HEK293 (cell line): Measurements from ENCODE around the gene SLC2A4RG.

ENCODE experiments used
- CTCF ChIA-PET: fragments of 350-600 bp; formaldehyde crosslinking; extraction: SDS; loops from one replicate; lab custom pipeline; 2021; ENCODE audit warnings: antibody characterized with exemption; lab: Yijun Ruan, JAX
- POLR2A ChIA-PET: fragments of 300-600 bp; formaldehyde crosslinking; extraction: SDS; loops from one replicate; lab custom pipeline; 2020; ENCODE audit warnings: antibody characterized with exemption, inconsistent platforms; lab: Yijun Ruan, JAX
- H3K27ac ChIP-seq: fragments of 200-500 bp; sonication (Bioruptor generic); 2 replicates; pipeline ENCODE4 v1.5.1; 2014; ENCODE audit warnings: low read depth, low read length, control low read depth, inconsistent platforms; ENCODE audit errors: extremely low read depth
- H3K36me3 ChIP-seq, 2 experiments: fragments of 200-500 bp in 1 of 2; sonication (Bioruptor generic) in 1 of 2; 1 replicate in 1 of 2; 2 replicates in 1 of 2; pipeline ENCODE4 v1.5.1; 2014 to 2017; ENCODE audit warnings: inconsistent platforms in 2 of 2, low read length in 2 of 2; ENCODE audit not compliant: control insufficient read depth in 2 of 2, insufficient read depth in 1 of 2
- H3K4me1 ChIP-seq: fragments of 200-500 bp; sonication (Bioruptor generic); 2 replicates; pipeline ENCODE4 v1.5.1; 2014; ENCODE audit warnings: mild to moderate bottlenecking, low read length, inconsistent platforms; ENCODE audit not compliant: control insufficient read depth, insufficient read depth
- H3K4me3 ChIP-seq: 2 replicates; pipeline ENCODE4 v1.5.1; 2011; ENCODE audit warnings: low read depth, mild to moderate bottlenecking, control low read depth, low read length, moderate library complexity
- H3K9me3 ChIP-seq: fragments of 200-500 bp; sonication (Bioruptor generic); 2 replicates; pipeline ENCODE4 v1.5.1; 2014; ENCODE audit warnings: low read depth, low read length, inconsistent platforms; ENCODE audit not compliant: control insufficient read depth, insufficient read depth
- HOXA7 ChIP-seq: sonication (generic); formaldehyde crosslinking; IDR thresholded peaks from 2 replicates; pipeline ENCODE4 v1.8.1; 2022; ENCODE audit warnings: missing genetic modification reagents, borderline replicate concordance
- HOXC10 ChIP-seq: sonication (generic); formaldehyde crosslinking; IDR thresholded peaks from 2 replicates; pipeline ENCODE4 v1.8.1; 2023; ENCODE audit warnings: mild to moderate bottlenecking, missing genetic modification reagents
- KLF10 ChIP-seq: fragments of 450-650 bp; IDR thresholded peaks from 2 replicates; pipeline ENCODE4 v1.5.1; 2018; ENCODE audit warnings: missing biosample characterization, mild to moderate bottlenecking, missing genetic modification characterization
- KLF8 ChIP-seq: fragments of 450-650 bp; formaldehyde crosslinking; IDR thresholded peaks from 2 replicates; pipeline ENCODE4 v1.5.1; 2016; ENCODE audit warnings: missing biosample characterization, missing genetic modification characterization
- SP7 ChIP-seq: fragments of 450-650 bp; formaldehyde crosslinking; IDR thresholded peaks from 2 replicates; pipeline ENCODE4 v1.5.1; 2016; ENCODE audit warnings: missing biosample characterization, missing genetic modification characterization
- ZNF140 ChIP-seq: fragments of 450-650 bp; formaldehyde crosslinking; IDR thresholded peaks from 2 replicates; pipeline ENCODE4 v1.5.1; 2016; ENCODE audit warnings: missing biosample characterization, missing genetic modification characterization
- ZNF2 ChIP-seq: fragments of 450-650 bp; formaldehyde crosslinking; IDR thresholded peaks from 2 replicates; pipeline ENCODE4 v1.5.1; 2016; ENCODE audit warnings: missing biosample characterization, missing genetic modification characterization
- ZNF214 ChIP-seq: fragments of 450-650 bp; formaldehyde crosslinking; IDR thresholded peaks from 2 replicates; pipeline ENCODE4 v1.5.1; 2017; ENCODE audit warnings: missing biosample characterization, mild to moderate bottlenecking, missing genetic modification characterization, borderline replicate concordance
- ZNF266 ChIP-seq: fragments of 450-650 bp; formaldehyde crosslinking; IDR thresholded peaks from 2 replicates; pipeline ENCODE4 v1.5.1; 2016; ENCODE audit warnings: missing biosample characterization, missing genetic modification characterization, low read depth
- ZNF423 ChIP-seq: fragments of 450-650 bp; formaldehyde crosslinking; IDR thresholded peaks from 2 replicates; pipeline ENCODE4 v1.5.1; 2016; ENCODE audit warnings: missing biosample characterization, missing genetic modification characterization
- ZNF501 ChIP-seq: fragments of 450-650 bp; formaldehyde crosslinking; IDR thresholded peaks from 2 replicates; pipeline ENCODE4 v1.5.1; 2016; ENCODE audit warnings: missing biosample characterization, missing genetic modification characterization
- ZNF585B ChIP-seq: fragments of 450-650 bp; formaldehyde crosslinking; IDR thresholded peaks from 2 replicates; pipeline ENCODE4 v1.5.1; 2016; ENCODE audit warnings: missing biosample characterization, missing genetic modification characterization
- ZNF660 ChIP-seq: fragments of 450-650 bp; IDR thresholded peaks from 2 replicates; pipeline ENCODE4 v1.5.1; 2018; ENCODE audit warnings: missing biosample characterization, mild to moderate bottlenecking, missing genetic modification characterization
- ZNF701 ChIP-seq: fragments of 450-650 bp; formaldehyde crosslinking; IDR thresholded peaks from 2 replicates; pipeline ENCODE4 v1.5.1; 2016; ENCODE audit warnings: missing biosample characterization, missing genetic modification characterization
- ZNF777 ChIP-seq: fragments of 450-650 bp; formaldehyde crosslinking; IDR thresholded peaks from 2 replicates; pipeline ENCODE4 v1.5.1; 2017; ENCODE audit warnings: missing biosample characterization, missing genetic modification characterization, borderline replicate concordance
- TF ChIP-seq, protein P1 (sequence below): fragments of 450-650 bp; formaldehyde crosslinking; IDR thresholded peaks from 2 replicates; pipeline ENCODE4 v1.5.1; 2017; ENCODE audit warnings: missing biosample characterization, missing genetic modification characterization
- TF ChIP-seq, protein P2 (sequence below): fragments of 450-650 bp; formaldehyde crosslinking; conservative IDR thresholded peaks from 2 replicates; pipeline ENCODE4 v1.5.1; 2016; ENCODE audit warnings: low read depth, missing biosample characterization, missing genetic modification characterization
- TF ChIP-seq, protein P3 (sequence below): fragments of 450-650 bp; formaldehyde crosslinking; IDR thresholded peaks from 2 replicates; pipeline ENCODE4 v1.5.1; 2016; ENCODE audit warnings: missing biosample characterization, missing genetic modification characterization
- TF ChIP-seq, protein P4 (sequence below): fragments of 450-650 bp; formaldehyde crosslinking; optimal IDR thresholded peaks from 2 replicates; pipeline ENCODE3; 2016; ENCODE audit warnings: missing biosample characterization, mild to moderate bottlenecking, missing genetic modification characterization
- TF ChIP-seq, protein P5 (sequence below): fragments of 450-650 bp; formaldehyde crosslinking; IDR thresholded peaks from 2 replicates; pipeline ENCODE4 v1.5.1; 2016; ENCODE audit warnings: missing biosample characterization, missing genetic modification characterization, borderline replicate concordance

The SLC2A4RG gene

DNA sequence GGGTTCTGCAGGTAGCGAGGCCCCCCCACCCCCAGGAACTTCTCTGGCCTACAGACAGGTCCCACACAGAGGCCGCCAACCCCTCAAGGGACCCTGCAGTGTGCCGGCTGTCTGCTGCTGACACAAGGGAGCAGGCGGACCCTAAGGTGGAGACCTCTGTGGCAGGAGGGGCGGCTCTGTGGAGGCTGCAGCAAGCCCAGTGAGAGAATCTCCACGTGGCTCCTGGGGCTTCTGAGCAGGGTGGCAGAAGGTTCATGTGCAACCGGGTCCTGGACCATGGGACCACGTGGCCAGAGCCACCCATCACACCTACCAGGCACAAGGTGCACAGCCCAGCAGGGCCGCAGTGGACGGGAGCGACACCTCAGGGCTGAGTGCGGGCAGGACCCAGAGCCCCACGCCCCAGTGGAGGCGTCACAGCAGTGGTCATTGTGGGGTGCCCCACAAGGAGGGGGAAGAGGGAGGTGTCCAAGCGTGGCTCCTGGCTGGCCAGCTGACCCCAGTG is 36.1 kb upstream of the SLC2A4RG start:
- Histone ChIP-seq H3K4me1 (no peaks in the 10 kb centered on the region), H3K9me3 (no peaks in the 10 kb centered on the region), H3K36me3 (peaks cover 0 to 42% of the 10 kb centered on the region in 2 experiments; a peak in 1 of 3 replicates), H3K4me3 (no peak overlapping the region), H3K27ac (no peak overlapping the region)
- TF ChIP-seq, protein P1, sequence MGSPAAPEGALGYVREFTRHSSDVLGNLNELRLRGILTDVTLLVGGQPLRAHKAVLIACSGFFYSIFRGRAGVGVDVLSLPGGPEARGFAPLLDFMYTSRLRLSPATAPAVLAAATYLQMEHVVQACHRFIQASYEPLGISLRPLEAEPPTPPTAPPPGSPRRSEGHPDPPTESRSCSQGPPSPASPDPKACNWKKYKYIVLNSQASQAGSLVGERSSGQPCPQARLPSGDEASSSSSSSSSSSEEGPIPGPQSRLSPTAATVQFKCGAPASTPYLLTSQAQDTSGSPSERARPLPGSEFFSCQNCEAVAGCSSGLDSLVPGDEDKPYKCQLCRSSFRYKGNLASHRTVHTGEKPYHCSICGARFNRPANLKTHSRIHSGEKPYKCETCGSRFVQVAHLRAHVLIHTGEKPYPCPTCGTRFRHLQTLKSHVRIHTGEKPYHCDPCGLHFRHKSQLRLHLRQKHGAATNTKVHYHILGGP (tag by site-specific recombination) = no peak
- TF ChIP-seq ZNF660 (tag by site-specific recombination) (no peak), ZNF701 (tag by site-specific recombination) (no peak), KLF10 (tag by site-specific recombination) (no peak), SP7 (no peak), HOXC10 (CRISPR knock-in tag) (no peak), ZNF501 (no peak), ZNF266 (no peak), ZNF423 (tag by site-specific recombination) (no peak), KLF8 (no peak), ZNF777 (tag by site-specific recombination) (no peak), ZNF585B (no peak), ZNF140 (tag by site-specific recombination) (no peak)
- TF ChIP-seq, protein P2, sequence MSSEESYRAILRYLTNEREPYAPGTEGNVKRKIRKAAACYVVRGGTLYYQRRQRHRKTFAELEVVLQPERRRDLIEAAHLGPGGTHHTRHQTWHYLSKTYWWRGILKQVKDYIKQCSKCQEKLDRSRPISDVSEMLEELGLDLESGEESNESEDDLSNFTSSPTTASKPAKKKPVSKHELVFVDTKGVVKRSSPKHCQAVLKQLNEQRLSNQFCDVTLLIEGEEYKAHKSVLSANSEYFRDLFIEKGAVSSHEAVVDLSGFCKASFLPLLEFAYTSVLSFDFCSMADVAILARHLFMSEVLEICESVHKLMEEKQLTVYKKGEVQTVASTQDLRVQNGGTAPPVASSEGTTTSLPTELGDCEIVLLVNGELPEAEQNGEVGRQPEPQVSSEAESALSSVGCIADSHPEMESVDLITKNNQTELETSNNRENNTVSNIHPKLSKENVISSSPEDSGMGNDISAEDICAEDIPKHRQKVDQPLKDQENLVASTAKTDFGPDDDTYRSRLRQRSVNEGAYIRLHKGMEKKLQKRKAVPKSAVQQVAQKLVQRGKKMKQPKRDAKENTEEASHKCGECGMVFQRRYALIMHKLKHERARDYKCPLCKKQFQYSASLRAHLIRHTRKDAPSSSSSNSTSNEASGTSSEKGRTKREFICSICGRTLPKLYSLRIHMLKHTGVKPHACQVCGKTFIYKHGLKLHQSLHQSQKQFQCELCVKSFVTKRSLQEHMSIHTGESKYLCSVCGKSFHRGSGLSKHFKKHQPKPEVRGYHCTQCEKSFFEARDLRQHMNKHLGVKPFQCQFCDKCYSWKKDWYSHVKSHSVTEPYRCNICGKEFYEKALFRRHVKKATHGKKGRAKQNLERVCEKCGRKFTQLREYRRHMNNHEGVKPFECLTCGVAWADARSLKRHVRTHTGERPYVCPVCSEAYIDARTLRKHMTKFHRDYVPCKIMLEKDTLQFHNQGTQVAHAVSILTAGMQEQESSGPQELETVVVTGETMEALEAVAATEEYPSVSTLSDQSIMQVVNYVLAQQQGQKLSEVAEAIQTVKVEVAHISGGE = no peak
- TF ChIP-seq, protein P3, sequence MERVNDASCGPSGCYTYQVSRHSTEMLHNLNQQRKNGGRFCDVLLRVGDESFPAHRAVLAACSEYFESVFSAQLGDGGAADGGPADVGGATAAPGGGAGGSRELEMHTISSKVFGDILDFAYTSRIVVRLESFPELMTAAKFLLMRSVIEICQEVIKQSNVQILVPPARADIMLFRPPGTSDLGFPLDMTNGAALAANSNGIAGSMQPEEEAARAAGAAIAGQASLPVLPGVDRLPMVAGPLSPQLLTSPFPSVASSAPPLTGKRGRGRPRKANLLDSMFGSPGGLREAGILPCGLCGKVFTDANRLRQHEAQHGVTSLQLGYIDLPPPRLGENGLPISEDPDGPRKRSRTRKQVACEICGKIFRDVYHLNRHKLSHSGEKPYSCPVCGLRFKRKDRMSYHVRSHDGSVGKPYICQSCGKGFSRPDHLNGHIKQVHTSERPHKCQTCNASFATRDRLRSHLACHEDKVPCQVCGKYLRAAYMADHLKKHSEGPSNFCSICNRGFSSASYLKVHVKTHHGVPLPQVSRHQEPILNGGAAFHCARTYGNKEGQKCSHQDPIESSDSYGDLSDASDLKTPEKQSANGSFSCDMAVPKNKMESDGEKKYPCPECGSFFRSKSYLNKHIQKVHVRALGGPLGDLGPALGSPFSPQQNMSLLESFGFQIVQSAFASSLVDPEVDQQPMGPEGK = no peak
- TF ChIP-seq, protein P4, sequence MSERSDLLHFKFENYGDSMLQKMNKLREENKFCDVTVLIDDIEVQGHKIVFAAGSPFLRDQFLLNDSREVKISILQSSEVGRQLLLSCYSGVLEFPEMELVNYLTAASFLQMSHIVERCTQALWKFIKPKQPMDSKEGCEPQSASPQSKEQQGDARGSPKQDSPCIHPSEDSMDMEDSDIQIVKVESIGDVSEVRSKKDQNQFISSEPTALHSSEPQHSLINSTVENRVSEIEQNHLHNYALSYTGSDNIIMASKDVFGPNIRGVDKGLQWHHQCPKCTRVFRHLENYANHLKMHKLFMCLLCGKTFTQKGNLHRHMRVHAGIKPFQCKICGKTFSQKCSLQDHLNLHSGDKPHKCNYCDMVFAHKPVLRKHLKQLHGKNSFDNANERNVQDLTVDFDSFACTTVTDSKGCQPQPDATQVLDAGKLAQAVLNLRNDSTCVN (tag by site-specific recombination) = no peak
- TF ChIP-seq, all 188 proteins: peak for 0
- CTCF ChIA-PET = interaction anchor here (1.0 kb wide), 1 partner anchor 270 kb away, joined by 4 read pairs; no protein-coding TSS in a partner anchor
- POLR2A ChIA-PET = interaction anchor here (1.2 to 1.4 kb wide), 2 partner anchors 37 to 161 kb away, joined by 3 to 6 read pairs; partner anchors contain the start of gene TPD52L2

DNA sequence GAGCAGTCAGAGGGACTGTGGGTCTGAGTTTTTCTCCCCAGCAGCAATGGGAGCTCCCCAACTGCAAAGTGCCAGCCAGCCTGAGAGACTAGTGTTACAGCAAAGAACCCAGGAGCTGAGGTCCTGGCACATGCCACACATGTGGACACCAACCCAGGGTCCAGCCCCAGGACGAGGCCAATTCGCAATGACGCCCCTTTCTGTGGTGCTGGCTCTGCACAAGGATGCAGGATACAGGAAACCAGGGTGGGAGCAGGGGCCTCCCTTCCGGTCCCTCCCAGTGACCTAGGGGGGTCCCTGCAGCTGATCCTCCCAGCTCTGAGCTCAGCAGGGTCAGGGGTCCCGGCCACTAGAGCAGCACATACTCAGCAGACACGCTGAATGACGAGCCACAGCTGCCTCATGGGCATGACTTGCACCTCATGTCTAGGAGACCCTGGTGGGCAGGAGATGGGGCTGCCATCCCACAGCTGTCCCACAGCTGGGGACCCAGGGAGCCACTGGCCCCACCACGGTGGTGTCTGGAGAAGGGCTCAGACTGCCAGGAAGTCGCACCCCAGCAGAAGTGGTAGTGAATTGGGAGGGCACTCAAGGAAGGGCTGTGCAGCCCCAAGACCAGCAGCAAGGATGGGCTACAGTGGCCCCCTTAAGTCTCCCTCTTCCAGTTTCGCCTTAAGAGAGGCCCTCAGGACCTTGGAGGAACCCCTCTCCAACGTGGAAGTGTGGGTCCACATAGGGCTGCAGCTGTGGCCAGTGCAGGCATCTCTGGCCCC is 35.4 kb upstream of the SLC2A4RG start:
- POLR2A ChIA-PET = no interaction called here
- no peak overlapping the region for H3K27ac ChIP-seq
- peaks cover 1 to 47% of the 10 kb centered on the region in 2 experiments; a peak in 2 of 3 replicates for H3K36me3 ChIP-seq
- TF ChIP-seq HOXA7 (CRISPR knock-in tag) (no peak), ZNF214 (tag by site-specific recombination) (no peak), ZNF2 (tag by site-specific recombination) (no peak)
- TF ChIP-seq, protein P5, sequence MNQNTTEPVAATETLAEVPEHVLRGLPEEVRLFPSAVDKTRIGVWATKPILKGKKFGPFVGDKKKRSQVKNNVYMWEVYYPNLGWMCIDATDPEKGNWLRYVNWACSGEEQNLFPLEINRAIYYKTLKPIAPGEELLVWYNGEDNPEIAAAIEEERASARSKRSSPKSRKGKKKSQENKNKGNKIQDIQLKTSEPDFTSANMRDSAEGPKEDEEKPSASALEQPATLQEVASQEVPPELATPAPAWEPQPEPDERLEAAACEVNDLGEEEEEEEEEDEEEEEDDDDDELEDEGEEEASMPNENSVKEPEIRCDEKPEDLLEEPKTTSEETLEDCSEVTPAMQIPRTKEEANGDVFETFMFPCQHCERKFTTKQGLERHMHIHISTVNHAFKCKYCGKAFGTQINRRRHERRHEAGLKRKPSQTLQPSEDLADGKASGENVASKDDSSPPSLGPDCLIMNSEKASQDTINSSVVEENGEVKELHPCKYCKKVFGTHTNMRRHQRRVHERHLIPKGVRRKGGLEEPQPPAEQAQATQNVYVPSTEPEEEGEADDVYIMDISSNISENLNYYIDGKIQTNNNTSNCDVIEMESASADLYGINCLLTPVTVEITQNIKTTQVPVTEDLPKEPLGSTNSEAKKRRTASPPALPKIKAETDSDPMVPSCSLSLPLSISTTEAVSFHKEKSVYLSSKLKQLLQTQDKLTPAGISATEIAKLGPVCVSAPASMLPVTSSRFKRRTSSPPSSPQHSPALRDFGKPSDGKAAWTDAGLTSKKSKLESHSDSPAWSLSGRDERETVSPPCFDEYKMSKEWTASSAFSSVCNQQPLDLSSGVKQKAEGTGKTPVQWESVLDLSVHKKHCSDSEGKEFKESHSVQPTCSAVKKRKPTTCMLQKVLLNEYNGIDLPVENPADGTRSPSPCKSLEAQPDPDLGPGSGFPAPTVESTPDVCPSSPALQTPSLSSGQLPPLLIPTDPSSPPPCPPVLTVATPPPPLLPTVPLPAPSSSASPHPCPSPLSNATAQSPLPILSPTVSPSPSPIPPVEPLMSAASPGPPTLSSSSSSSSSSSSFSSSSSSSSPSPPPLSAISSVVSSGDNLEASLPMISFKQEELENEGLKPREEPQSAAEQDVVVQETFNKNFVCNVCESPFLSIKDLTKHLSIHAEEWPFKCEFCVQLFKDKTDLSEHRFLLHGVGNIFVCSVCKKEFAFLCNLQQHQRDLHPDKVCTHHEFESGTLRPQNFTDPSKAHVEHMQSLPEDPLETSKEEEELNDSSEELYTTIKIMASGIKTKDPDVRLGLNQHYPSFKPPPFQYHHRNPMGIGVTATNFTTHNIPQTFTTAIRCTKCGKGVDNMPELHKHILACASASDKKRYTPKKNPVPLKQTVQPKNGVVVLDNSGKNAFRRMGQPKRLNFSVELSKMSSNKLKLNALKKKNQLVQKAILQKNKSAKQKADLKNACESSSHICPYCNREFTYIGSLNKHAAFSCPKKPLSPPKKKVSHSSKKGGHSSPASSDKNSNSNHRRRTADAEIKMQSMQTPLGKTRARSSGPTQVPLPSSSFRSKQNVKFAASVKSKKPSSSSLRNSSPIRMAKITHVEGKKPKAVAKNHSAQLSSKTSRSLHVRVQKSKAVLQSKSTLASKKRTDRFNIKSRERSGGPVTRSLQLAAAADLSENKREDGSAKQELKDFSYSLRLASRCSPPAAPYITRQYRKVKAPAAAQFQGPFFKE (tag by site-specific recombination) = no peak

More for the DNA sequence above, 35.4 kb upstream of the SLC2A4RG start:
- CTCF ChIA-PET = no interaction called here
- Histone ChIP-seq H3K4me3 (no peak overlapping the region), H3K9me3 (no peaks in the 10 kb centered on the region), H3K4me1 (0 out of 2 replicates have a peak, but pooled peaks cover 3% of the 10 kb centered on the region)
